ENCODE data around the gene PCCB.
A peak's percentile ranks its signal among the peaks of the same experiment; 100 is the strongest.

PCCB gene

GRCh38 chr3:136247855-136248590, 2.1 kb upstream of the PCCB start:
- H3K4me3 ChIP-seq (replicated peaks; ENCODE audit: low read depth, low read length): no peak overlapping the region
- TF ChIP-seq CTCF (IDR thresholded peaks at IDR 0.05; ENCODE audit: low read depth, low read length, missing control alignments): no peak
- no peak for DNase-seq (ENCODE audit: extremely low read depth, low read depth)

DNA sequence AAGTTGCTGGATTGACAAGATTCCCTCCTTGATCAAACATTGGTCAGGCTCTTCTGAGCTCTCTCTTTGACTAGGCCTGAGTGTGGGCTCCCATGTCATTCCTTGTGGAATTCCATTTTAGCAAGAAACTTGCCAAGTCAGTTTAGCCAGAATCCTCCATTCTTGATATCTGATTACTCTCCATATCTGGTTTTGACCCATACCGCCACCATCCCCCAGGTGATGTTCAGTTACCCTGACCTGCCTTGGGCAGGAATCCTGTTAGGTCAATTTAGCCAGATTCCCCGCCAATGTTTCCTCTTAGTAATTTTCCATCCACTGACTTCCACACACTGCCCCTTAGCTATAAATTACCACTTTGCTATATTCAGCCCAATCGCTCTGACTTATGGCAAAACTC, 1.0 kb upstream of the PCCB start:
- no peak for TF ChIP-seq CTCF (IDR thresholded peaks at IDR 0.05; ENCODE audit: low read depth, low read length, missing control alignments)
- H3K4me3 ChIP-seq (replicated peaks; ENCODE audit: low read depth, low read length): no peak overlapping the region
- DNase-seq (ENCODE audit: extremely low read depth, low read depth): no peak

DNA sequence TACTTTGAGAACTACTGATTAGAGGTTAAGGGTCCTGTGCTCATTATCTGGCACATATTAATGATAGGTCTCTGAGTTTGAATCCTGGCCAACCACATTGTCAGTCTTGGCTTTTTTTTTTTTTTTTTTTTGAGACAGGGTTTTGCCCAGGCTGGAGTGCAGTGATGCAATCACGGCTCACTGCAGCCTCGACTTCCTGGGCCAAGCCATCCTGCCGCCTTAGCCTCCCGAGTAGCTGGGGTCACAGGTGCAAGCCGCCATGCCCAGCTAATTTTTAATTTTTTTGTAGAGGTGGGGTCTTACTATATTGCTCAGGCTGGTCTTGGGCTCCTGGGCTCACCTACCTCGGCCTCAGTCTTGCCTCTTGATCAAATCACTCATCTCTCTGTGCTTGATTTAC, 547 bp upstream of the PCCB start:
- peak overlapping the region; percentile 60 for H3K4me3 ChIP-seq (replicated peaks; ENCODE audit: low read depth, low read length)
- no peak for TF ChIP-seq CTCF (IDR thresholded peaks at IDR 0.05; ENCODE audit: low read depth, low read length, missing control alignments)
- DNase-seq (ENCODE audit: extremely low read depth, low read depth): no peak

GRCh38 chr3:136250903-136251460, 842 bp downstream of the PCCB start:
- DNase-seq (ENCODE audit: extremely low read depth, low read depth): peak; percentile 17
- H3K4me3 ChIP-seq (replicated peaks; ENCODE audit: low read depth, low read length): peak overlapping the region; percentile 60
- TF ChIP-seq CTCF (IDR thresholded peaks at IDR 0.05; ENCODE audit: low read depth, low read length, missing control alignments): peak; percentile 17

DNA sequence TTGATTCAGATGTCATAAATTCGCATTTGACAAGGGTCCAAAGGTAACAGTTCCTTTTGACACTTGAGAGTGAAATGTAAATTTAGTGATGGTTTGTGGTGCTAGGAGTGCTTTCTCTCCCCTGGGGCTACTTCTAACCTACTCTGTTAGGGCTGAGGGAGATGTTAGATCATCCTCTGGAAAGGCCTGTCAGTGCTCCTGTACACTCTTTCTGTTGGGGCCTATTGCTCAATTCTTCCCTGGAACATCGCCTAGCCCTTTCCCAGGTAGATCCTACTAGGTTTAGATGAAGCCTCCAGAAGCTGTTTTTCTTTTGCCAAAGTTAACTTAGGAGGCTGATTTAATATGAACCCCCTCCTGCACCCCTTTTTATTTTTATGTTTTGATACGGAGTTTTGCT, 1.4 kb downstream of the PCCB start:
- DNase-seq (ENCODE audit: extremely low read depth, low read depth): no peak
- no peak for TF ChIP-seq CTCF (IDR thresholded peaks at IDR 0.05; ENCODE audit: low read depth, low read length, missing control alignments)
- H3K4me3 ChIP-seq (replicated peaks; ENCODE audit: low read depth, low read length): peak overlapping the region; percentile 60

DNA sequence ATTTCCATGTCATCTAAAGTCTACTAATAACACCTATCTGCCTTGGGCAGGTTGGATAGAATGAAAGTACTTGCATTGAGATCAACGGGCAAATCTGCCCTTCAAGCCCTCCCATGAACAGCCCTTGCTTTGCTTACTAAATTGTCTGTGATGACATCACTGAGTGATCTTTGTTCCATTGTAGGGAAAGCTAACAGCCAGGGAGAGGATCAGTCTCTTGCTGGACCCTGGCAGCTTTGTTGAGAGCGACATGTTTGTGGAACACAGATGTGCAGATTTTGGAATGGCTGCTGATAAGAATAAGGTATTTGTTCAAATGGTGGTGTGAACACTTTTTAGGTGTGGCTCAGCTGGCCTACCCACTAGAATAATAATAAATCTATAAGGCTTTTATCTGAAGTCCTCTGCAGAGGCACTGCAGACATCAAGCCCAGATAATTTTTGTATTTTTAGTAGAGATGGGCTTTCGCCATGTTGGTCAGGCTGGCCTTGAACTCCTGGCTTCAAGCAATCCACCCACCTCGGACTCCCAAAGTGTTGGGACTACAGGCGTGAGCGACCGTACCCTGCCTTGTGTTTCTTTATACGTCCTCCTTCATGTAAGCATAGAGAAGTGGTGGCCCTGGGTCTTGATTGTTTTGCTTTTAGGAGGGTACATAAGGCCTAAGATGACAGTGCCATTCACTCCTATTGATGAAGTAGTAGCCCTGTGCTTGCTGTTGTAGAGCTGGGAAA, 5.7 kb downstream of the PCCB start:
- no peak for DNase-seq (ENCODE audit: extremely low read depth, low read depth)
- no peak for TF ChIP-seq CTCF (IDR thresholded peaks at IDR 0.05; ENCODE audit: low read depth, low read length, missing control alignments)
- H3K4me3 ChIP-seq (replicated peaks; ENCODE audit: low read depth, low read length): no peak overlapping the region
